Cardiac muscle cell (in vitro differentiated cells and primary cell): ENCODE results near the gene FARS2. TPM values are rescaled to one million over a fixed set of nuclear protein-coding genes. Genes with fewer than 3 reads are reported as not detected.

Experiments
- DNase-seq, 2 donors: peaks; one replicate each; pipeline versions ENCODE4 v3.0.0 to v3.0.0-alpha.2; 2010 to 2017; ENCODE audit warnings: low read depth in 1 of 2, low spot score in 1 of 2
- H3K27ac ChIP-seq: fragments of 200-600 bp; sonication (generic); 2 replicates; pipeline ENCODE4 v1.5.1; 2016
- H3K27me3 ChIP-seq: fragments of 200-600 bp; sonication (generic); 2 replicates; pipeline ENCODE4 v1.6.0; 2016; ENCODE audit warnings: control low read depth
- H3K36me3 ChIP-seq: fragments of 200-600 bp; sonication (generic); 2 replicates; pipeline ENCODE4 v1.5.1; 2016; ENCODE audit warnings: control low read depth
- H3K4me1 ChIP-seq: fragments of 200-600 bp; sonication (generic); 2 replicates; pipeline ENCODE4 v1.8.1; 2017; ENCODE audit warnings: low read depth, mild to moderate bottlenecking, mixed run types
- H3K4me3 ChIP-seq: fragments of 200-600 bp; sonication (generic); 2 replicates; pipeline ENCODE4 v1.5.1; 2016; ENCODE audit warnings: mild to moderate bottlenecking
- H3K9me3 ChIP-seq: fragments of 200-600 bp; sonication (generic); 2 replicates; pipeline ENCODE4 v1.5.1; 2017; ENCODE audit warnings: low read depth, mild to moderate bottlenecking, control low read depth
- CTCF ChIP-seq: IDR thresholded peaks from 2 replicates; pipeline ENCODE4 v1.5.1; 2012; ENCODE audit warnings: low read depth, mild to moderate bottlenecking, low read length
- polyA plus RNA-seq: library from polyadenylated mRNA; unstranded; fragments of >200 nt; fragmentation: Nextera tagmentation; extraction: Ambion mirVana; gene quantifications from 2 replicates; pipeline ENCODE4 v1.2.1, GENCODE V29; 2016
- total RNA-seq: library from RNA; depleted of rRNA; stranded (reverse); fragments of >200 nt; gene quantifications from 2 replicates; pipeline ENCODE4 v1.2.3, GENCODE V29; 2016

The FARS2 gene
- total and polyA plus RNA-seq, 2 experiments from 2014 or later = 12.4 to 22.5 TPM

GRCh38 chr6:5241252-5241651, 20.1 kb upstream of the FARS2 start:
- Histone ChIP-seq H3K27me3 (no peaks in the 10 kb centered on the region), H3K4me1 (no peaks in the 10 kb centered on the region), H3K27ac (no peak overlapping the region), H3K9me3 (no peaks in the 10 kb centered on the region), H3K4me3 (no peak overlapping the region), H3K36me3 (no peaks in the 10 kb centered on the region)
- no peak for DNase-seq
- TF ChIP-seq CTCF = no peak

GRCh38 chr6:5243069-5243468, 18.2 kb upstream of the FARS2 start:
- Histone ChIP-seq H3K9me3 (no peaks in the 10 kb centered on the region), H3K4me3 (no peak overlapping the region), H3K27ac (no peak overlapping the region), H3K27me3 (no peaks in the 10 kb centered on the region), H3K4me1 (no peaks in the 10 kb centered on the region), H3K36me3 (no peaks in the 10 kb centered on the region)
- DNase-seq = no peak
- no peak for TF ChIP-seq CTCF

- Histone ChIP-seq H3K4me1 (no peaks in the 10 kb centered on the region), H3K4me3 (no peak overlapping the region), H3K27ac (no peak overlapping the region), H3K27me3 (no peaks in the 10 kb centered on the region), H3K9me3 (no peaks in the 10 kb centered on the region), H3K36me3 (no peaks in the 10 kb centered on the region)
- no peak for TF ChIP-seq CTCF
- no peak for DNase-seq
Observed at GRCh38 chr6:5246141-5247097, 14.9 kb upstream of the FARS2 start.

GRCh38 chr6:5247201-5247600, 14.1 kb upstream of the FARS2 start:
- Histone ChIP-seq H3K4me3 (no peak overlapping the region), H3K4me1 (no peaks in the 10 kb centered on the region), H3K9me3 (no peaks in the 10 kb centered on the region), H3K27me3 (no peaks in the 10 kb centered on the region), H3K27ac (no peak overlapping the region), H3K36me3 (no peaks in the 10 kb centered on the region)
- DNase-seq = no peak
- TF ChIP-seq CTCF = no peak

GRCh38 chr6:5248302-5249098, 12.8 kb upstream of the FARS2 start:
- no peaks in the 10 kb centered on the region for H3K4me1 ChIP-seq
- no peak overlapping the region for H3K27ac ChIP-seq
- TF ChIP-seq CTCF = no peak
- no peak for DNase-seq
- no peak overlapping the region for H3K4me3 ChIP-seq
- H3K9me3 ChIP-seq = no peaks in the 10 kb centered on the region
- no peaks in the 10 kb centered on the region for H3K36me3 ChIP-seq
- no peaks in the 10 kb centered on the region for H3K27me3 ChIP-seq
